PC-3 (cell line): ENCODE results near the gene PPT1. TPM values are rescaled to one million over a fixed set of nuclear protein-coding genes. Genes with fewer than 3 reads are reported as not detected.

Experiments
- ATAC-seq: fragments of 200-7000 bp; cut with Tn5 transposase; 2 replicates; pipeline ENCODE4 v1.9.1; 2020; ENCODE audit warnings: mild to moderate bottlenecking, moderate library complexity
- BruUV-seq: library from RNA; stranded (reverse); fragments of 400-500 nt; replicated peaks from 2 replicates; lab custom pipeline; 2021; lab: Mats Ljungman, UMichigan
- CTCF ChIA-PET: fragments of 300-600 bp; sonication (Branson Sonifier 250); formaldehyde crosslinking; loops from one replicate; lab custom pipeline; 2022; ENCODE audit warnings: antibody characterized with exemption; lab: Charles Lee
- POLR2A ChIA-PET: fragments of 300-600 bp; sonication (Branson Sonifier 250); formaldehyde crosslinking; loops from one replicate; lab custom pipeline; 2022; ENCODE audit warnings: antibody characterized with exemption; ENCODE audit not compliant: unreplicated experiment; lab: Charles Lee
- DNase-seq: peaks from one replicate; pipeline ENCODE4 v3.0.0-alpha.2; 2015
- H2AFZ ChIP-seq: fragments of 300-600 bp; sonication (generic); 2 replicates; pipeline ENCODE4 v1.6.0; 2016; ENCODE audit warnings: antibody characterized with exemption, low read length
- H3F3A ChIP-seq: fragments of 300-600 bp; sonication (generic); one replicate; pipeline ENCODE4 v1.6.0; 2017; ENCODE audit warnings: antibody characterized with exemption, low read length, control low read depth, mild to moderate bottlenecking; ENCODE audit not compliant: unreplicated experiment
- H3K27ac ChIP-seq: fragments of 300-600 bp; sonication (generic); 2 replicates; pipeline ENCODE4 v1.5.1; 2016; ENCODE audit warnings: mild to moderate bottlenecking, low read length
- H3K27me3 ChIP-seq: fragments of 300-600 bp; sonication (generic); 2 replicates; pipeline ENCODE4 v1.6.1; 2016; ENCODE audit warnings: low read length, mixed read lengths
- H3K36me3 ChIP-seq: fragments of 300-600 bp; sonication (generic); 2 replicates; pipeline ENCODE4 v1.6.1; 2016; ENCODE audit warnings: low read depth, mixed run types, low read length, mixed read lengths
- H3K4me1 ChIP-seq: fragments of 300-600 bp; sonication (generic); 2 replicates; pipeline ENCODE4 v1.5.1; 2016; ENCODE audit warnings: low read length; ENCODE audit not compliant: insufficient read depth
- H3K4me2 ChIP-seq: fragments of 300-600 bp; sonication (generic); 2 replicates; pipeline ENCODE4 v1.6.0; 2016; ENCODE audit warnings: low read length
- H3K4me3 ChIP-seq: fragments of 300-600 bp; sonication (generic); 2 replicates; pipeline ENCODE4 v1.5.1; 2016; ENCODE audit warnings: mild to moderate bottlenecking, low read length, mixed read lengths
- H3K79me2 ChIP-seq: fragments of 300-600 bp; sonication (generic); 2 replicates; pipeline ENCODE4 v1.6.1; 2017; ENCODE audit warnings: low read length, mixed read lengths
- H3K9ac ChIP-seq: fragments of 300-600 bp; sonication (generic); 2 replicates; pipeline ENCODE4 v1.6.0; 2016; ENCODE audit warnings: mild to moderate bottlenecking, low read length
- H3K9me2 ChIP-seq: fragments of 300-600 bp; sonication (generic); replicated peaks from 2 replicates; pipeline ENCODE4 v1.6.1; 2016; ENCODE audit warnings: mixed run types, low read length, mixed read lengths
- H3K9me3 ChIP-seq: fragments of 300-600 bp; sonication (generic); 2 replicates; pipeline ENCODE4 v1.6.1; 2016; ENCODE audit warnings: low read length, mixed read lengths
- H4K20me1 ChIP-seq: fragments of 300-600 bp; sonication (generic); 2 replicates; pipeline ENCODE4 v1.6.1; 2016; ENCODE audit warnings: low read length, mixed read lengths
- CTCF ChIP-seq: fragments of 300-600 bp; sonication (generic); conservative IDR thresholded peaks from 2 replicates; pipeline ENCODE4 v1.5.1; 2017; ENCODE audit warnings: antibody characterized with exemption, low read depth, mild to moderate bottlenecking, low read length
- EZH2 ChIP-seq: fragments of 300-600 bp; sonication (generic); IDR thresholded peaks from one replicate; pipeline ENCODE4 v1.6.1; 2017; ENCODE audit warnings: antibody characterized with exemption, mild to moderate bottlenecking, low read length; ENCODE audit not compliant: unreplicated experiment
- EZH2phosphoT487 ChIP-seq: fragments of 300-600 bp; sonication (generic); IDR thresholded peaks from 2 replicates; pipeline ENCODE4 v1.6.1; 2018; ENCODE audit warnings: mild to moderate bottlenecking, antibody characterized with exemption, low read length, borderline replicate concordance
- intact Hi-C: fragments of 100-400 bp; cut with micrococcal nuclease; formaldehyde crosslinking; loops from 2 replicates; pipeline ENCODE4 v1.9.0; 2023
- total RNA-seq: library from RNA; depleted of rRNA; stranded (reverse); fragments of >200 nt; gene quantifications from 2 replicates; pipeline ENCODE4 v1.2.3, GENCODE V29; 2014

PPT1 gene
- total RNA-seq, 1 experiment from 2014 or later: 72.9 TPM

GRCh38 chr1:40092706-40093639 lies 4.1 kb downstream of the PPT1 start:
- POLR2A ChIA-PET: no interaction called here
- no TSS peak for BruUV-seq
- no peak for ATAC-seq

GRCh38 chr1:40092241-40092640 lies 4.8 kb downstream of the PPT1 start:
- no peaks in the 10 kb centered on the region for H3K9me2 ChIP-seq
- DNase-seq (no peak), ATAC-seq (no peak)
- BruUV-seq: no TSS peak
- intact Hi-C loops: no loop called here
- peaks cover 55% of the 10 kb centered on the region for H3K36me3 ChIP-seq
- no peaks in the 10 kb centered on the region for H3F3A ChIP-seq
- H3K9ac ChIP-seq: no peak overlapping the region
- H3K9me3 ChIP-seq: no peaks in the 10 kb centered on the region
- H3K4me3 ChIP-seq: no peak overlapping the region
- TF ChIP-seq EZH2phosphoT487 (no peak), EZH2 (no peak), CTCF (no peak)
- peaks cover 21% of the 10 kb centered on the region; the same call in 1 of the 2 replicates for H3K4me1 ChIP-seq
- no peak overlapping the region for H2AFZ ChIP-seq
- no peak overlapping the region for H3K4me2 ChIP-seq
- POLR2A ChIA-PET: no interaction called here
- no peaks in the 10 kb centered on the region for H3K27me3 ChIP-seq
- H4K20me1 ChIP-seq: no peaks in the 10 kb centered on the region
- peaks cover 45% of the 10 kb centered on the region for H3K79me2 ChIP-seq
- CTCF ChIA-PET: no interaction called here
- H3K27ac ChIP-seq: no peak overlapping the region

More at GRCh38 chr1:40092706-40093639, 4.1 kb downstream of the PPT1 start:
- Histone ChIP-seq H3K9me3 (no peaks in the 10 kb centered on the region), H3K4me3 (no peak overlapping the region), H3K9me2 (no peaks in the 10 kb centered on the region), H3K4me2 (no peak overlapping the region), H3K27ac (no peak overlapping the region), H3K36me3 (peaks cover 49% of the 10 kb centered on the region), H3F3A (no peaks in the 10 kb centered on the region), H3K9ac (no peak overlapping the region), H3K79me2 (peaks cover 45% of the 10 kb centered on the region), H2AFZ (no peak overlapping the region), H3K27me3 (no peaks in the 10 kb centered on the region), H4K20me1 (no peaks in the 10 kb centered on the region), H3K4me1 (peaks cover 26% of the 10 kb centered on the region)
- no peak for TF ChIP-seq CTCF
- TF ChIP-seq EZH2phosphoT487: no peak
- no peak for TF ChIP-seq EZH2
- intact Hi-C loops: no loop called here
- no peak for DNase-seq
- CTCF ChIA-PET: no interaction called here
